HepG2 (cell line): ENCODE data around the gene COMMD2. TPM values are rescaled to one million over a fixed set of nuclear protein-coding genes. Genes with fewer than 3 reads are reported as not detected.

Source experiments
- ATAC-seq: fragments of 200-7000 bp; cut with Tn5 transposase; 3 replicates; pipeline ENCODE4 v1.9.1; 2020; ENCODE audit warnings: mild to moderate bottlenecking, moderate library complexity
- BruUV-seq: library from RNA; stranded (reverse); fragments of 400-500 nt; replicated peaks from 2 replicates; lab custom pipeline; 2021; lab: Mats Ljungman, UMichigan
- CTCF ChIA-PET: fragments of 300-600 bp; formaldehyde crosslinking; extraction: SDS; loops from one replicate; lab custom pipeline; 2021; ENCODE audit warnings: low total read pairs, inconsistent platforms, low intra/inter-chr PET ratio; lab: Yijun Ruan, JAX
- POLR2A ChIA-PET: fragments of 350-600 bp; sonication (Branson Sonifier 250); formaldehyde crosslinking; loops from one replicate; lab custom pipeline; 2020; ENCODE audit warnings: antibody characterized with exemption, inconsistent platforms; lab: Yijun Ruan, JAX
- DNase-seq: peaks from one replicate; pipeline ENCODE4 v3.0.0-alpha.2; 2015; ENCODE audit warnings: low spot score
- FAIRE-seq: peaks from 3 replicates; lab custom pipeline; 2011; peaks lifted over from hg19 to GRCh38; lab: Jason Lieb, UNC
- H2AFZ ChIP-seq: one replicate; pipeline ENCODE4 v1.6.1; 2011; ENCODE audit warnings: low read length, inconsistent platforms
- H3K27ac ChIP-seq: fragments of 300-600 bp; 3 replicates; pipeline ENCODE4 v1.8.0; 2011; ENCODE audit warnings: mixed run types, mild to moderate bottlenecking, mixed read lengths, low read length, inconsistent platforms; ENCODE audit not compliant: insufficient read depth; ENCODE audit errors: extremely low read length
- H3K27me3 ChIP-seq, 2 experiments: fragments of 200-600 bp in 1 of 2; 2 replicates in 1 of 2; 3 replicates in 1 of 2; pipeline versions ENCODE4 v1.6.0 to v1.8.0; 2011; ENCODE audit warnings: low read length in 2 of 2, mild to moderate bottlenecking in 2 of 2, moderate library complexity in 2 of 2, inconsistent platforms in 1 of 2; ENCODE audit not compliant: insufficient read depth in 2 of 2, control insufficient read depth in 1 of 2
- H3K36me3 ChIP-seq, 2 experiments: fragments of 200-600 bp in 1 of 2; replicated peaks in 1 of 2; 2 replicates in 1 of 2; 3 replicates in 1 of 2; pipeline versions ENCODE4 v1.5.1 to v1.8.0; 2011; ENCODE audit warnings: low read length in 2 of 2, inconsistent platforms in 1 of 2; ENCODE audit not compliant: insufficient read depth in 2 of 2, control insufficient read depth in 1 of 2
- H3K4me1 ChIP-seq: 2 replicates; pipeline ENCODE4 v1.5.1; 2012; ENCODE audit warnings: low read length, inconsistent platforms; ENCODE audit not compliant: insufficient read depth
- H3K4me2 ChIP-seq: 2 replicates; pipeline ENCODE4 v1.6.0; 2011; ENCODE audit warnings: low read depth, low read length, inconsistent platforms
- H3K4me3 ChIP-seq, 3 experiments: fragments of 200-600 bp in 1 of 3; sonication (generic), shearing (Covaris generic) in 1 of 3; replicated peaks in 1 of 3; 2 replicates each; pipeline ENCODE4 v1.5.1; 2011 to 2016; ENCODE audit warnings: low read length in 3 of 3, inconsistent platforms in 2 of 3, low read depth in 2 of 3, mild to moderate bottlenecking in 2 of 3, control low read depth in 1 of 3, mixed read lengths in 1 of 3; ENCODE audit not compliant: insufficient read depth in 1 of 3
- H3K79me2 ChIP-seq: one replicate; pipeline ENCODE4 v1.6.1; 2011; ENCODE audit warnings: low read length, inconsistent platforms; ENCODE audit not compliant: insufficient read depth
- H3K9ac ChIP-seq: 2 replicates; pipeline ENCODE4 v1.6.0; 2011; ENCODE audit warnings: mild to moderate bottlenecking, low read depth, low read length, inconsistent platforms; ENCODE audit not compliant: insufficient read depth
- H3K9me3 ChIP-seq: 2 replicates; pipeline ENCODE4 v1.5.1; 2012; ENCODE audit warnings: mild to moderate bottlenecking, low read length
- H4K20me1 ChIP-seq: 2 replicates; pipeline ENCODE4 v1.6.0; 2011; ENCODE audit warnings: inconsistent platforms, mild to moderate bottlenecking, low read length, moderate library complexity; ENCODE audit not compliant: insufficient read depth
- PHF20 ChIP-seq: sonication (generic); formaldehyde crosslinking; IDR thresholded peaks from 2 replicates; pipeline ENCODE4 v1.5.0; 2020; ENCODE audit warnings: mild to moderate bottlenecking, missing genetic modification reagents
- REL ChIP-seq: sonication (generic); formaldehyde crosslinking; conservative IDR thresholded peaks from 2 replicates; pipeline ENCODE4 v1.8.0; 2022; ENCODE audit warnings: mild to moderate bottlenecking, missing genetic modification reagents, moderate library complexity
- SIN3A ChIP-seq: IDR thresholded peaks from 2 replicates; pipeline ENCODE4 v1.6.1; 2011; ENCODE audit warnings: low read depth, mild to moderate bottlenecking, control low read depth, low read length, borderline replicate concordance
- SMAD1 ChIP-seq: sonication (generic); formaldehyde crosslinking; IDR thresholded peaks from 2 replicates; pipeline ENCODE4 v1.4.0; 2020; ENCODE audit warnings: missing genetic modification reagents, low read depth, mild to moderate bottlenecking, borderline replicate concordance
- TSC22D2 ChIP-seq: sonication (generic); formaldehyde crosslinking; IDR thresholded peaks from 2 replicates; pipeline ENCODE4 v1.5.1; 2020; ENCODE audit warnings: missing genetic modification reagents, mild to moderate bottlenecking, borderline replicate concordance
- ZNF556 ChIP-seq: sonication (generic); formaldehyde crosslinking; IDR thresholded peaks from 2 replicates; pipeline ENCODE4 v1.4.0; 2020; ENCODE audit warnings: mild to moderate bottlenecking, missing genetic modification reagents, borderline replicate concordance
- ZSCAN29 ChIP-seq: sonication (generic); formaldehyde crosslinking; conservative IDR thresholded peaks from 2 replicates; pipeline ENCODE4 v1.4.0; 2020; ENCODE audit warnings: mild to moderate bottlenecking, missing genetic modification reagents
- WGBS: methylation state at CpG from one replicate; pipeline ENCODE4 v1.1.6; 2017; ENCODE audit warnings: low lambda C conversion rate; 5-methylcytosine and 5-hydroxymethylcytosine counted together
- in situ Hi-C: cut with HindIII; loops from 2 replicates; pipeline ENCODE4 v1.10.0; 2017; ENCODE audit warnings: low pct_unique_long_range_greater_than_20kb; ENCODE audit not compliant: extremely low pct_ligation_motif_present
- intact Hi-C: fragments of 100-400 bp; cut with micrococcal nuclease; formaldehyde crosslinking; loops from one replicate; pipeline ENCODE4 v1.10.0; 2022; ENCODE audit not compliant: unreplicated experiment
- polyA plus RNA-seq, 8 experiments: library from polyadenylated mRNA; depleted of rRNA in 3 of 8; stranded (reverse) in 7 of 8; unstranded in 1 of 8; fragments of >200 nt; fragmentation: Illumina TruSeq in 4 of 8; extraction: Trizol in 4 of 8; gene quantifications; 2 replicates each; pipeline versions ENCODE4 v1.2.1 to v1.2.3, GENCODE V29; 2011 to 2016; ENCODE audit warnings: low read depth in 4 of 8, missing spikeins in 1 of 8, mixed read lengths in 1 of 8; ENCODE audit not compliant: insufficient read depth in 1 of 8
- total RNA-seq, 5 experiments: library from RNA; depleted of rRNA; stranded (reverse); fragments of >200 nt; fragmentation: Illumina TruSeq; extraction: Trizol; gene quantifications; 2 replicates each; pipeline ENCODE4 v1.2.3, GENCODE V29; 2016; ENCODE audit warnings: low read depth in 1 of 5
- TF ChIP-seq, protein P1 (sequence below): sonication (generic); formaldehyde crosslinking; IDR thresholded peaks from 2 replicates; pipeline ENCODE4 v1.4.0; 2020; ENCODE audit warnings: missing genetic modification reagents, borderline replicate concordance
- TF ChIP-seq, protein P2 (sequence below): IDR thresholded peaks from 2 replicates; pipeline ENCODE4 v1.6.1; 2016; ENCODE audit warnings: missing compliant biosample characterization, missing genetic modification reagents, borderline replicate concordance
- TF ChIP-seq, protein P3 (sequence below): sonication (generic); formaldehyde crosslinking; IDR thresholded peaks from 2 replicates; pipeline ENCODE4 v1.5.1; 2020; ENCODE audit warnings: missing genetic modification reagents, mild to moderate bottlenecking, borderline replicate concordance
- TF ChIP-seq, protein P4 (sequence below): sonication (generic); formaldehyde crosslinking; IDR thresholded peaks from 2 replicates; pipeline ENCODE4 v1.4.0; 2020; ENCODE audit warnings: missing genetic modification reagents
- TF ChIP-seq, protein P5 (sequence below): sonication (generic); formaldehyde crosslinking; IDR thresholded peaks from 2 replicates; pipeline ENCODE4 v1.8.0; 2022; ENCODE audit warnings: missing genetic modification reagents, mild to moderate bottlenecking, inconsistent platforms, borderline replicate concordance
- TF ChIP-seq, protein P6 (sequence below): sonication (generic); formaldehyde crosslinking; IDR thresholded peaks from 2 replicates; pipeline ENCODE4 v1.4.0; 2020; ENCODE audit warnings: missing genetic modification reagents; ENCODE audit errors: not compliant biosample characterization

Gene COMMD2
- total and polyA plus RNA-seq, 2 of the 13 experiments (the other 11 are each of a cell fraction or from before 2014, with no cell fraction given): 33.0 to 57.6 TPM

DNA sequence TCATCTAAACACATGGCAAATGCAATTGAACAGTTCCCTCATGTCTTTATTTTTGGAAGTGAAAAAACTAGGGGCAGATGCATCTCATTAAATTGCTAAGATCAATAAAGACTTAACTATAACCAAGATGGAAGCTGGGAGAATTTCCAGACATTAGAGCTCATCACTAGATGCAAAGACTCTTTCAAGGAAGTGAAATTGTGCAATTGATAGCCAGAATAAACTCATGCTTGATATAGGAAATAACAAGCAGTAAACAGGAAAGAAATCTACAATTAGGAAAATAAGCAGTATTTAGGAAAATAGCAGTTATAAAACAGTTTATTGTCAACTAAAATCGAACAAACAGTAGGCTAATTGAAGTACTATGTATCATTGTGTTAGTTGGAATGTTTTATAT lies 48.9 kb upstream of the COMMD2 start:
- Histone ChIP-seq H4K20me1 (no peaks in the 10 kb centered on the region), H3K79me2 (no peaks in the 10 kb centered on the region), H3K36me3 (no peaks in the 10 kb centered on the region), H2AFZ (no peak overlapping the region), H3K4me2 (no peak overlapping the region), H3K9me3 (no peaks in the 10 kb centered on the region), H3K4me1 (no peaks in the 10 kb centered on the region), H3K27me3 (no peaks in the 10 kb centered on the region), H3K4me3 (no peak overlapping the region), H3K9ac (no peak overlapping the region), H3K27ac (no peak overlapping the region)
- CTCF ChIA-PET: no interaction called here
- intact Hi-C loops: no loop called here
- no peak for ATAC-seq
- DNase-seq: no peak
- POLR2A ChIA-PET: no interaction called here
- FAIRE-seq: no peak
- no TSS peak for BruUV-seq
- in situ Hi-C loops: no loop called here
- 6% methylated on average over 1 of the region's 1 CpG for WGBS
- TF ChIP-seq, protein P1, sequence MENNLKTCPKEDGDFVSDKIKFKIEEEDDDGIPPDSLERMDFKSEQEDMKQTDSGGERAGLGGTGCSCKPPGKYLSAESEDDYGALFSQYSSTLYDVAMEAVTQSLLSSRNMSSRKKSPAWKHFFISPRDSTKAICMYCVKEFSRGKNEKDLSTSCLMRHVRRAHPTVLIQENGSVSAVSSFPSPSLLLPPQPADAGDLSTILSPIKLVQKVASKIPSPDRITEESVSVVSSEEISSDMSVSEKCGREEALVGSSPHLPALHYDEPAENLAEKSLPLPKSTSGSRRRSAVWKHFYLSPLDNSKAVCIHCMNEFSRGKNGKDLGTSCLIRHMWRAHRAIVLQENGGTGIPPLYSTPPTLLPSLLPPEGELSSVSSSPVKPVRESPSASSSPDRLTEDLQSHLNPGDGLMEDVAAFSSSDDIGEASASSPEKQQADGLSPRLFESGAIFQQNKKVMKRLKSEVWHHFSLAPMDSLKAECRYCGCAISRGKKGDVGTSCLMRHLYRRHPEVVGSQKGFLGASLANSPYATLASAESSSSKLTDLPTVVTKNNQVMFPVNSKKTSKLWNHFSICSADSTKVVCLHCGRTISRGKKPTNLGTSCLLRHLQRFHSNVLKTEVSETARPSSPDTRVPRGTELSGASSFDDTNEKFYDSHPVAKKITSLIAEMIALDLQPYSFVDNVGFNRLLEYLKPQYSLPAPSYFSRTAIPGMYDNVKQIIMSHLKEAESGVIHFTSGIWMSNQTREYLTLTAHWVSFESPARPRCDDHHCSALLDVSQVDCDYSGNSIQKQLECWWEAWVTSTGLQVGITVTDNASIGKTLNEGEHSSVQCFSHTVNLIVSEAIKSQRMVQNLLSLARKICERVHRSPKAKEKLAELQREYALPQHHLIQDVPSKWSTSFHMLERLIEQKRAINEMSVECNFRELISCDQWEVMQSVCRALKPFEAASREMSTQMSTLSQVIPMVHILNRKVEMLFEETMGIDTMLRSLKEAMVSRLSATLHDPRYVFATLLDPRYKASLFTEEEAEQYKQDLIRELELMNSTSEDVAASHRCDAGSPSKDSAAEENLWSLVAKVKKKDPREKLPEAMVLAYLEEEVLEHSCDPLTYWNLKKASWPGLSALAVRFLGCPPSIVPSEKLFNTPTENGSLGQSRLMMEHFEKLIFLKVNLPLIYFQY: no peak
- TF ChIP-seq SIN3A: no peak
- TF ChIP-seq, protein P2, sequence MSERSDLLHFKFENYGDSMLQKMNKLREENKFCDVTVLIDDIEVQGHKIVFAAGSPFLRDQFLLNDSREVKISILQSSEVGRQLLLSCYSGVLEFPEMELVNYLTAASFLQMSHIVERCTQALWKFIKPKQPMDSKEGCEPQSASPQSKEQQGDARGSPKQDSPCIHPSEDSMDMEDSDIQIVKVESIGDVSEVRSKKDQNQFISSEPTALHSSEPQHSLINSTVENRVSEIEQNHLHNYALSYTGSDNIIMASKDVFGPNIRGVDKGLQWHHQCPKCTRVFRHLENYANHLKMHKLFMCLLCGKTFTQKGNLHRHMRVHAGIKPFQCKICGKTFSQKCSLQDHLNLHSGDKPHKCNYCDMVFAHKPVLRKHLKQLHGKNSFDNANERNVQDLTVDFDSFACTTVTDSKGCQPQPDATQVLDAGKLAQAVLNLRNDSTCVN (CRISPR knock-in tag): no peak
- TF ChIP-seq REL (CRISPR knock-in tag): no peak
- no peak for TF ChIP-seq ZNF556 (CRISPR knock-in tag)
- TF ChIP-seq, protein P3, sequence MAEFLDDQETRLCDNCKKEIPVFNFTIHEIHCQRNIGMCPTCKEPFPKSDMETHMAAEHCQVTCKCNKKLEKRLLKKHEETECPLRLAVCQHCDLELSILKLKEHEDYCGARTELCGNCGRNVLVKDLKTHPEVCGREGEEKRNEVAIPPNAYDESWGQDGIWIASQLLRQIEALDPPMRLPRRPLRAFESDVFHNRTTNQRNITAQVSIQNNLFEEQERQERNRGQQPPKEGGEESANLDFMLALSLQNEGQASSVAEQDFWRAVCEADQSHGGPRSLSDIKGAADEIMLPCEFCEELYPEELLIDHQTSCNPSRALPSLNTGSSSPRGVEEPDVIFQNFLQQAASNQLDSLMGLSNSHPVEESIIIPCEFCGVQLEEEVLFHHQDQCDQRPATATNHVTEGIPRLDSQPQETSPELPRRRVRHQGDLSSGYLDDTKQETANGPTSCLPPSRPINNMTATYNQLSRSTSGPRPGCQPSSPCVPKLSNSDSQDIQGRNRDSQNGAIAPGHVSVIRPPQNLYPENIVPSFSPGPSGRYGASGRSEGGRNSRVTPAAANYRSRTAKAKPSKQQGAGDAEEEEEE (CRISPR knock-in tag): no peak
- TF ChIP-seq, protein P4, sequence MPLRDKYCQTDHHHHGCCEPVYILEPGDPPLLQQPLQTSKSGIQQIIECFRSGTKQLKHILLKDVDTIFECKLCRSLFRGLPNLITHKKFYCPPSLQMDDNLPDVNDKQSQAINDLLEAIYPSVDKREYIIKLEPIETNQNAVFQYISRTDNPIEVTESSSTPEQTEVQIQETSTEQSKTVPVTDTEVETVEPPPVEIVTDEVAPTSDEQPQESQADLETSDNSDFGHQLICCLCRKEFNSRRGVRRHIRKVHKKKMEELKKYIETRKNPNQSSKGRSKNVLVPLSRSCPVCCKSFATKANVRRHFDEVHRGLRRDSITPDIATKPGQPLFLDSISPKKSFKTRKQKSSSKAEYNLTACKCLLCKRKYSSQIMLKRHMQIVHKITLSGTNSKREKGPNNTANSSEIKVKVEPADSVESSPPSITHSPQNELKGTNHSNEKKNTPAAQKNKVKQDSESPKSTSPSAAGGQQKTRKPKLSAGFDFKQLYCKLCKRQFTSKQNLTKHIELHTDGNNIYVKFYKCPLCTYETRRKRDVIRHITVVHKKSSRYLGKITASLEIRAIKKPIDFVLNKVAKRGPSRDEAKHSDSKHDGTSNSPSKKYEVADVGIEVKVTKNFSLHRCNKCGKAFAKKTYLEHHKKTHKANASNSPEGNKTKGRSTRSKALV: no peak
- no peak for TF ChIP-seq SMAD1
- TF ChIP-seq PHF20 (CRISPR knock-in tag): no peak
- TF ChIP-seq, protein P5, sequence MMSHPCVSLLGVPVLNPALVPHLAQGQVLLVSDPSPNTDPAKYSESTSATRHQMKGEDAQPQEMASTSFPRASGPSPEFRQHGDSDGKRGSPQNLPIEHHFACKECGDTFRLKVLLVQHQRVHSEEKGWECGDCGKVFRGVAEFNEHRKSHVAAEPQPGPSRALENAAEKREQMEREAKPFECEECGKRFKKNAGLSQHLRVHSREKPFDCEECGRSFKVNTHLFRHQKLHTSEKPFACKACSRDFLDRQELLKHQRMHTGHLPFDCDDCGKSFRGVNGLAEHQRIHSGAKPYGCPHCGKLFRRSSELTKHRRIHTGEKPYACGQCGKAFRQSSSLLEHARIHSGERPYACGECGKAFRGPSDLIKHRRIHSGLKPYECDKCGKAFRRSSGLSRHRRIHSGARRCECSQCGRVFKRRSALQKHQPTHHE (CRISPR knock-in tag): no peak
- TF ChIP-seq, protein P6, sequence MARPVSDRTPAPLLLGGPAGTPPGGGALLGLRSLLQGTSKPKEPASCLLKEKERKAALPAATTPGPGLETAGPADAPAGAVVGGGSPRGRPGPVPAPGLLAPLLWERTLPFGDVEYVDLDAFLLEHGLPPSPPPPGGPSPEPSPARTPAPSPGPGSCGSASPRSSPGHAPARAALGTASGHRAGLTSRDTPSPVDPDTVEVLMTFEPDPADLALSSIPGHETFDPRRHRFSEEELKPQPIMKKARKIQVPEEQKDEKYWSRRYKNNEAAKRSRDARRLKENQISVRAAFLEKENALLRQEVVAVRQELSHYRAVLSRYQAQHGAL: no peak
- no peak for TF ChIP-seq ZSCAN29 (CRISPR knock-in tag)
- TF ChIP-seq TSC22D2 (CRISPR knock-in tag): no peak
